ENCODE data around the gene NECTIN4.
"Not testable (repeated sequence)": the region's sequence is repeated elsewhere in the genome, so short reads cannot be mapped to it uniquely, and the experiment has no call there.

Gene NECTIN4

GRCh38 chr1:161082996-161083747 is 6.2 kb downstream of the NECTIN4 start:
- DNase-seq (ENCODE audit: low read depth in 3 of 3): no peak

GRCh38 chr1:161082483-161082882 is 6.9 kb downstream of the NECTIN4 start:
- no peak for DNase-seq (ENCODE audit: low read depth in 3 of 3)

- DNase-seq (ENCODE audit: low read depth in 3 of 3): no peak
Observed at GRCh38 chr1:161081519-161081918, 7.8 kb downstream of the NECTIN4 start.

- no peak for DNase-seq (ENCODE audit: low read depth in 3 of 3)
Observed at GRCh38 chr1:161080441-161081405, 8.6 kb downstream of the NECTIN4 start.

GRCh38 chr1:161079436-161080110 is 9.8 kb downstream of the NECTIN4 start:
- DNase-seq (ENCODE audit: low read depth in 3 of 3): no peak

GRCh38 chr1:161077426-161077825 is 11.9 kb downstream of the NECTIN4 start:
- no peak for DNase-seq (ENCODE audit: low read depth in 3 of 3)

GRCh38 chr1:161076410-161076809 is 12.9 kb downstream of the NECTIN4 start:
- no peak for DNase-seq (ENCODE audit: low read depth in 3 of 3)

- DNase-seq (ENCODE audit: low read depth in 3 of 3): no peak
Observed at GRCh38 chr1:161074676-161075368, 14.5 kb downstream of the NECTIN4 start.

- DNase-seq (ENCODE audit: low read depth in 3 of 3): no peak
Observed at GRCh38 chr1:161073474-161074121, 15.8 kb downstream of the NECTIN4 start.

- no peak for DNase-seq (ENCODE audit: low read depth in 3 of 3)
Observed at GRCh38 chr1:161072751-161073449, 16.5 kb downstream of the NECTIN4 start.

GRCh38 chr1:161071886-161072371 is 17.4 kb downstream of the NECTIN4 start:
- DNase-seq (ENCODE audit: low read depth in 3 of 3): peak in 1 of 3 experiments; percentile 26

- DNase-seq (ENCODE audit: low read depth in 3 of 3): no peak
Observed at GRCh38 chr1:161070761-161071160, 18.6 kb downstream of the NECTIN4 start.

- DNase-seq (ENCODE audit: low read depth in 3 of 3): peak; percentile 42 to 67 (median 57)
Observed at GRCh38 chr1:161069731-161070270, 19.6 kb downstream of the NECTIN4 start, which contains the start of gene ARHGAP30. TSS of gene ARHGAP30 (minus strand) at chr1:161069891. CDS start at chr1:161069624, 267 bp downstream.

GRCh38 chr1:161069241-161069640 is 20.1 kb downstream of the NECTIN4 start:
- DNase-seq (ENCODE audit: low read depth in 3 of 3): no peak

- peak; percentile 56 to 65 (median 56) for DNase-seq (ENCODE audit: low read depth in 3 of 3)
Observed at GRCh38 chr1:161068306-161069234, 20.8 kb downstream of the NECTIN4 start.

GRCh38 chr1:161066694-161067093 is 22.7 kb downstream of the NECTIN4 start:
- no peak for DNase-seq (ENCODE audit: low read depth in 3 of 3)

GRCh38 chr1:161065681-161066080 is 23.7 kb downstream of the NECTIN4 start:
- DNase-seq (ENCODE audit: low read depth in 3 of 3): not testable (repeated sequence)

- DNase-seq (ENCODE audit: low read depth in 3 of 3): not testable (repeated sequence)
Observed at GRCh38 chr1:161063936-161064335, 25.4 kb downstream of the NECTIN4 start.

- DNase-seq (ENCODE audit: low read depth in 3 of 3): no peak
Observed at GRCh38 chr1:161061419-161061818, 27.9 kb downstream of the NECTIN4 start.

All from stimulated activated CD4-positive, alpha-beta T cell treated with anti-CD3 and anti-CD28 coated beads, TNF-alpha, amount 100 ng/mL, for 4 hours (primary cell).